HepG2 (cell line): ENCODE measurements around the gene VPS18. TPM values are rescaled to one million over a fixed set of nuclear protein-coding genes. Genes with fewer than 3 reads are reported as not detected.

Source experiments
- ATAC-seq: fragments of 200-7000 bp; cut with Tn5 transposase; 3 replicates; pipeline ENCODE4 v1.9.1; 2020; ENCODE audit warnings: mild to moderate bottlenecking, moderate library complexity
- BruUV-seq: library from RNA; stranded (reverse); fragments of 400-500 nt; replicated peaks from 2 replicates; lab custom pipeline; 2021; lab: Mats Ljungman, UMichigan
- CTCF ChIA-PET: fragments of 300-600 bp; formaldehyde crosslinking; extraction: SDS; loops from one replicate; lab custom pipeline; 2021; ENCODE audit warnings: low total read pairs, inconsistent platforms, low intra/inter-chr PET ratio; lab: Yijun Ruan, JAX
- POLR2A ChIA-PET: fragments of 350-600 bp; sonication (Branson Sonifier 250); formaldehyde crosslinking; loops from one replicate; lab custom pipeline; 2020; ENCODE audit warnings: antibody characterized with exemption, inconsistent platforms; lab: Yijun Ruan, JAX
- DNase-seq: peaks from one replicate; pipeline ENCODE4 v3.0.0-alpha.2; 2015; ENCODE audit warnings: low spot score
- FAIRE-seq: peaks from 3 replicates; lab custom pipeline; 2011; peaks lifted over from hg19 to GRCh38; lab: Jason Lieb, UNC
- H2AFZ ChIP-seq: one replicate; pipeline ENCODE4 v1.6.1; 2011; ENCODE audit warnings: low read length, inconsistent platforms
- H3K27ac ChIP-seq: fragments of 300-600 bp; 3 replicates; pipeline ENCODE4 v1.8.0; 2011; ENCODE audit warnings: mixed run types, mild to moderate bottlenecking, mixed read lengths, low read length, inconsistent platforms; ENCODE audit not compliant: insufficient read depth; ENCODE audit errors: extremely low read length
- H3K27me3 ChIP-seq, 2 experiments: fragments of 200-600 bp in 1 of 2; 2 replicates in 1 of 2; 3 replicates in 1 of 2; pipeline versions ENCODE4 v1.6.0 to v1.8.0; 2011; ENCODE audit warnings: low read length in 2 of 2, mild to moderate bottlenecking in 2 of 2, moderate library complexity in 2 of 2, inconsistent platforms in 1 of 2; ENCODE audit not compliant: insufficient read depth in 2 of 2, control insufficient read depth in 1 of 2
- H3K36me3 ChIP-seq, 2 experiments: fragments of 200-600 bp in 1 of 2; replicated peaks in 1 of 2; 2 replicates in 1 of 2; 3 replicates in 1 of 2; pipeline versions ENCODE4 v1.5.1 to v1.8.0; 2011; ENCODE audit warnings: low read length in 2 of 2, inconsistent platforms in 1 of 2; ENCODE audit not compliant: insufficient read depth in 2 of 2, control insufficient read depth in 1 of 2
- H3K4me1 ChIP-seq: 2 replicates; pipeline ENCODE4 v1.5.1; 2012; ENCODE audit warnings: low read length, inconsistent platforms; ENCODE audit not compliant: insufficient read depth
- H3K4me2 ChIP-seq: 2 replicates; pipeline ENCODE4 v1.6.0; 2011; ENCODE audit warnings: low read depth, low read length, inconsistent platforms
- H3K4me3 ChIP-seq, 3 experiments: fragments of 200-600 bp in 1 of 3; sonication (generic), shearing (Covaris generic) in 1 of 3; replicated peaks in 1 of 3; 2 replicates each; pipeline ENCODE4 v1.5.1; 2011 to 2016; ENCODE audit warnings: low read length in 3 of 3, inconsistent platforms in 2 of 3, low read depth in 2 of 3, mild to moderate bottlenecking in 2 of 3, control low read depth in 1 of 3, mixed read lengths in 1 of 3; ENCODE audit not compliant: insufficient read depth in 1 of 3
- H3K79me2 ChIP-seq: one replicate; pipeline ENCODE4 v1.6.1; 2011; ENCODE audit warnings: low read length, inconsistent platforms; ENCODE audit not compliant: insufficient read depth
- H3K9ac ChIP-seq: 2 replicates; pipeline ENCODE4 v1.6.0; 2011; ENCODE audit warnings: mild to moderate bottlenecking, low read depth, low read length, inconsistent platforms; ENCODE audit not compliant: insufficient read depth
- H3K9me3 ChIP-seq: 2 replicates; pipeline ENCODE4 v1.5.1; 2012; ENCODE audit warnings: mild to moderate bottlenecking, low read length
- H4K20me1 ChIP-seq: 2 replicates; pipeline ENCODE4 v1.6.0; 2011; ENCODE audit warnings: inconsistent platforms, mild to moderate bottlenecking, low read length, moderate library complexity; ENCODE audit not compliant: insufficient read depth
- BCL3 ChIP-seq: sonication (generic); formaldehyde crosslinking; IDR thresholded peaks from 2 replicates; pipeline ENCODE4 v1.5.1; 2020; ENCODE audit warnings: mild to moderate bottlenecking, missing genetic modification reagents, moderate library complexity
- GABPB1 ChIP-seq: IDR thresholded peaks from 2 replicates; pipeline ENCODE4 v1.6.1; 2016; ENCODE audit warnings: mild to moderate bottlenecking, missing genetic modification reagents, moderate library complexity, missing compliant biosample characterization
- HMG20A ChIP-seq: IDR thresholded peaks from 2 replicates; pipeline ENCODE4 v1.6.1; 2016; ENCODE audit warnings: borderline replicate concordance
- HOMEZ ChIP-seq: IDR thresholded peaks from 2 replicates; pipeline ENCODE4 v1.6.1; 2016; ENCODE audit warnings: low read depth
- HOXD1 ChIP-seq: sonication (generic); formaldehyde crosslinking; IDR thresholded peaks from 2 replicates; pipeline ENCODE4 v1.5.0; 2020; ENCODE audit warnings: missing genetic modification reagents
- IRF2 ChIP-seq: IDR thresholded peaks from 2 replicates; pipeline ENCODE4 v1.6.1; 2018; ENCODE audit warnings: missing genetic modification reagents, missing compliant biosample characterization
- MAX ChIP-seq: IDR thresholded peaks from 2 replicates; pipeline ENCODE4 v1.6.1; 2012; ENCODE audit warnings: inconsistent platforms
- MTA1 ChIP-seq: sonication (generic); formaldehyde crosslinking; IDR thresholded peaks from 2 replicates; pipeline ENCODE4 v1.4.0; 2020; ENCODE audit warnings: missing genetic modification reagents, mild to moderate bottlenecking, borderline replicate concordance
- MYNN ChIP-seq: sonication (generic); formaldehyde crosslinking; IDR thresholded peaks from 2 replicates; pipeline ENCODE4 v1.4.0; 2020; ENCODE audit warnings: mild to moderate bottlenecking, low read depth, missing genetic modification reagents
- SAFB2 ChIP-seq: sonication (generic); formaldehyde crosslinking; IDR thresholded peaks from 2 replicates; pipeline ENCODE4 v1.5.1; 2020; ENCODE audit warnings: missing genetic modification reagents, low read depth, mild to moderate bottlenecking, borderline replicate concordance
- SALL1 ChIP-seq: sonication (generic); formaldehyde crosslinking; IDR thresholded peaks from 2 replicates; pipeline ENCODE4 v1.8.0; 2022; ENCODE audit warnings: mild to moderate bottlenecking, missing genetic modification reagents
- ZNF263 ChIP-seq: sonication (generic); formaldehyde crosslinking; IDR thresholded peaks from 2 replicates; pipeline ENCODE4 v1.4.0; 2020; ENCODE audit warnings: missing genetic modification reagents
- ZNF484 ChIP-seq: sonication (generic); formaldehyde crosslinking; IDR thresholded peaks from 2 replicates; pipeline ENCODE4 v1.5.1; 2020; ENCODE audit warnings: mild to moderate bottlenecking, low read depth, missing genetic modification reagents, borderline replicate concordance
- ZNF552 ChIP-seq: sonication (generic); formaldehyde crosslinking; IDR thresholded peaks from 2 replicates; pipeline ENCODE4 v1.9.0; 2022; ENCODE audit warnings: missing genetic modification reagents, mild to moderate bottlenecking, borderline replicate concordance
- ZNF569 ChIP-seq: sonication (generic); formaldehyde crosslinking; IDR thresholded peaks from 2 replicates; pipeline ENCODE4 v1.5.0; 2020; ENCODE audit warnings: mild to moderate bottlenecking, missing genetic modification reagents, moderate library complexity, borderline replicate concordance
- ZNF574 ChIP-seq: sonication (generic); formaldehyde crosslinking; IDR thresholded peaks from 2 replicates; pipeline ENCODE4 v1.4.0; 2020; ENCODE audit warnings: missing genetic modification reagents
- WGBS: methylation state at CpG from one replicate; pipeline ENCODE4 v1.1.6; 2017; ENCODE audit warnings: low lambda C conversion rate; 5-methylcytosine and 5-hydroxymethylcytosine counted together
- in situ Hi-C: cut with HindIII; loops from 2 replicates; pipeline ENCODE4 v1.10.0; 2017; ENCODE audit warnings: low pct_unique_long_range_greater_than_20kb; ENCODE audit not compliant: extremely low pct_ligation_motif_present
- intact Hi-C: fragments of 100-400 bp; cut with micrococcal nuclease; formaldehyde crosslinking; loops from one replicate; pipeline ENCODE4 v1.10.0; 2022; ENCODE audit not compliant: unreplicated experiment
- polyA plus RNA-seq, 8 experiments: library from polyadenylated mRNA; depleted of rRNA in 3 of 8; stranded (reverse) in 7 of 8; unstranded in 1 of 8; fragments of >200 nt; fragmentation: Illumina TruSeq in 4 of 8; extraction: Trizol in 4 of 8; gene quantifications; 2 replicates each; pipeline versions ENCODE4 v1.2.1 to v1.2.3, GENCODE V29; 2011 to 2016; ENCODE audit warnings: low read depth in 4 of 8, missing spikeins in 1 of 8, mixed read lengths in 1 of 8; ENCODE audit not compliant: insufficient read depth in 1 of 8
- total RNA-seq, 5 experiments: library from RNA; depleted of rRNA; stranded (reverse); fragments of >200 nt; fragmentation: Illumina TruSeq; extraction: Trizol; gene quantifications; 2 replicates each; pipeline ENCODE4 v1.2.3, GENCODE V29; 2016; ENCODE audit warnings: low read depth in 1 of 5

The VPS18 gene
- total and polyA plus RNA-seq, 2 of the 13 experiments (the other 11 are each of a cell fraction or from before 2014, with no cell fraction given), result 5.8 to 17.0 TPM

GRCh38 chr15:40908095-40908494, 13.8 kb downstream of the VPS18 start:
- ChIA-PET POLR2A (interaction anchor here (1.4 to 2.1 kb wide), 3 partner anchors 14 to 21 kb away, joined by 3 to 6 read pairs (median 4); partner anchors contain the start of genes DLL4 and VPS18), CTCF (no interaction called here)
- no peak for DNase-seq
- Histone ChIP-seq H3K36me3 (peaks cover 4 to 8% of the 10 kb centered on the region in 2 experiments; a peak in 4 of 5 replicates), H3K79me2 (no peaks in the 10 kb centered on the region), H3K9me3 (no peaks in the 10 kb centered on the region), H3K27ac (peak overlapping the region; percentile 26), H3K4me3 (peak overlapping the region in 2 of 3 experiments; percentile 62 to 83; a peak in 4 of 6 replicates), H3K9ac (peak overlapping the region; percentile 61), H4K20me1 (no peaks in the 10 kb centered on the region), H2AFZ (no peak overlapping the region), H3K27me3 (no peaks in the 10 kb centered on the region; a peak in 1 of 5 replicates), H3K4me2 (peak overlapping the region; percentile 98), H3K4me1 (peaks cover 60% of the 10 kb centered on the region)
- BruUV-seq, result no TSS peak
- FAIRE-seq, result no peak
- no peak for ATAC-seq
- intact Hi-C loops (loop anchor here (5.0 kb wide), 2 partner anchors 34 to 424 kb away; partner anchors contain the start of genes NUSAP1 and OIP5), in situ Hi-C loops (loop anchor here (5.0 kb wide), 1 partner anchor 114 kb away; no protein-coding TSS in a partner anchor)
- 3% methylated on average over 5 of the region's 7 CpGs for WGBS
- no peak for TF ChIP-seq ZNF552
- TF ChIP-seq SAFB2 (CRISPR knock-in tag), result no peak
- TF ChIP-seq HOMEZ (CRISPR knock-in tag), result no peak
- no peak for TF ChIP-seq HMG20A
- TF ChIP-seq IRF2 (CRISPR knock-in tag), result no peak
- no peak for TF ChIP-seq BCL3 (CRISPR knock-in tag)
- no peak for TF ChIP-seq GABPB1 (CRISPR knock-in tag)
- TF ChIP-seq SALL1 (CRISPR knock-in tag), result peak; percentile 34; the same call in 1 of the 2 replicates
- 0 out of 2 replicates have a peak, but pooled peaks have one; percentile 34 for TF ChIP-seq HOXD1 (CRISPR knock-in tag)
- no peak for TF ChIP-seq ZNF569 (CRISPR knock-in tag)
- TF ChIP-seq MTA1, result peak; percentile 35; the same call in 1 of the 2 replicates
- no peak for TF ChIP-seq MYNN (CRISPR knock-in tag)
- no peak for TF ChIP-seq ZNF484 (CRISPR knock-in tag)
- TF ChIP-seq ZNF263, result 0 out of 2 replicates have a peak, but pooled peaks have one; percentile 41
- peak; percentile 19; the same call in 1 of the 2 replicates for TF ChIP-seq ZNF574 (CRISPR knock-in tag)
- no peak for TF ChIP-seq MAX
